K562 (cell line): ENCODE data around the gene SLC38A1. TPM values are rescaled to one million over a fixed set of nuclear protein-coding genes. Genes with fewer than 3 reads are reported as not detected.

ENCODE experiments used
- BRD4 ChIP-seq: fragments of 200-600 bp; sonication (generic); IDR thresholded peaks from 2 replicates; pipeline ENCODE4 v1.6.1; 2017; ENCODE audit warnings: inconsistent platforms
- CHCHD3 ChIP-seq: fragments of 250-450 bp; sonication (Bioruptor Pico); IDR thresholded peaks from 2 replicates; pipeline ENCODE4 v2.1.2; 2022; ENCODE audit warnings: mild to moderate bottlenecking
- EHMT2 ChIP-seq: fragments of 450-650 bp; IDR thresholded peaks from 2 replicates; pipeline ENCODE4 v1.6.1; 2018; ENCODE audit warnings: antibody characterized with exemption
- EWSR1 ChIP-seq: fragments of 450-650 bp; IDR thresholded peaks from 2 replicates; pipeline ENCODE4 v1.6.1; 2018; ENCODE audit warnings: borderline replicate concordance, mild to moderate bottlenecking, low read depth, moderate library complexity; ENCODE audit not compliant: partially characterized antibody
- GTF2E2 ChIP-seq: fragments of 200-800 bp; sonication (Bioruptor generic); IDR thresholded peaks from 2 replicates; pipeline ENCODE4 v1.6.1; 2016; ENCODE audit warnings: missing genetic modification characterization, missing compliant biosample characterization
- HMG20A ChIP-seq: fragments of 450-650 bp; formaldehyde crosslinking; conservative IDR thresholded peaks from 2 replicates; pipeline ENCODE4 v1.4.0; 2020; ENCODE audit warnings: mild to moderate bottlenecking, mixed read lengths
- HOMEZ ChIP-seq: fragments of 250-450 bp; sonication (Bioruptor Pico); IDR thresholded peaks from 2 replicates; pipeline ENCODE4 v1.4.0; 2020; ENCODE audit warnings: mild to moderate bottlenecking, moderate library complexity
- PHB2 ChIP-seq: fragments of 450-650 bp; IDR thresholded peaks from 2 replicates; pipeline ENCODE4 v1.6.1; 2017; ENCODE audit warnings: low read depth
- PHF21A ChIP-seq: fragments of 450-650 bp; IDR thresholded peaks from 2 replicates; pipeline ENCODE4 v1.6.1; 2017; ENCODE audit warnings: low read depth, borderline replicate concordance
- SOX6 ChIP-seq: fragments of 450-650 bp; IDR thresholded peaks from 2 replicates; pipeline ENCODE4 v1.6.1; 2014; ENCODE audit warnings: mild to moderate bottlenecking
- SRSF3 ChIP-seq: fragments of 200-400 bp; formaldehyde crosslinking; IDR thresholded peaks from 2 replicates; pipeline ENCODE4 v1.6.1; 2016; ENCODE audit warnings: mild to moderate bottlenecking, low read length, moderate library complexity; ENCODE audit not compliant: insufficient read depth
- SUPT5H ChIP-seq: fragments of 450-650 bp; IDR thresholded peaks from 2 replicates; pipeline ENCODE4 v1.6.1; 2016
- TBL1XR1 ChIP-seq, 2 experiments: IDR thresholded peaks; 2 replicates each; pipeline ENCODE4 v1.6.1; 2012; ENCODE audit warnings: improper control_type of control experiment in 2 of 2, low read length in 2 of 2, mild to moderate bottlenecking in 1 of 2
- ZKSCAN1 ChIP-seq: fragments of 150-350 bp; IDR thresholded peaks from 2 replicates; pipeline ENCODE4 v1.6.1; 2016; ENCODE audit warnings: low read depth, low read length
- ZNF277 ChIP-seq: fragments of 250-450 bp; sonication (Bioruptor Pico); IDR thresholded peaks from 2 replicates; pipeline ENCODE4 v1.8.0; 2022; ENCODE audit warnings: inconsistent platforms, mild to moderate bottlenecking, moderate library complexity, borderline replicate concordance
- ZNF316 ChIP-seq: fragments of 450-650 bp; IDR thresholded peaks from 2 replicates; pipeline ENCODE4 v1.6.1; 2016
- ZNF354B ChIP-seq: fragments of 250-450 bp; sonication (Bioruptor Pico); IDR thresholded peaks from 2 replicates; pipeline ENCODE4 v1.4.0; 2020
- ZNF436 ChIP-seq: fragments of 250-450, 450-650 bp; sonication (Bioruptor Pico); formaldehyde crosslinking; IDR thresholded peaks from 2 replicates; pipeline ENCODE4 v1.7.0; 2020; ENCODE audit warnings: mild to moderate bottlenecking
- ZNF561 ChIP-seq: fragments of 450-650 bp; formaldehyde crosslinking; conservative IDR thresholded peaks from 2 replicates; pipeline ENCODE4 v1.4.0; 2020; ENCODE audit warnings: mild to moderate bottlenecking, moderate library complexity
- polyA plus RNA-seq, 8 experiments: library from polyadenylated mRNA; depleted of rRNA in 4 of 8; stranded (reverse) in 5 of 8; unstranded in 3 of 8; fragments of >200 nt; fragmentation: Nextera tagmentation in 2 of 8; fragmentation: Illumina TruSeq in 1 of 8; extraction: Ambion mirVana in 2 of 8; extraction: Trizol in 1 of 8; gene quantifications; 2 replicates each; pipeline versions ENCODE4 v1.2.1 to v1.2.3, GENCODE V29; 2011 to 2014; ENCODE audit warnings: inconsistent platforms in 1 of 8, missing spikeins in 1 of 8
- total RNA-seq, 7 experiments: library from RNA; depleted of rRNA in 6 of 7; stranded (reverse); fragments of >200 nt in 6 of 7; fragmentation: Illumina TruSeq in 2 of 7; extraction: Trizol in 2 of 7; gene quantifications; 2 replicates each; pipeline versions ENCODE4 v1.2.1 to v1.2.3, GENCODE V29; 2011 to 2021; ENCODE audit warnings: low replicate concordance in 1 of 7
- TF ChIP-seq, protein P1 (sequence below): fragments of 250-450 bp; sonication (Bioruptor Pico); IDR thresholded peaks from 2 replicates; pipeline ENCODE4 v1.4.0; 2020; ENCODE audit warnings: mild to moderate bottlenecking, moderate library complexity
- TF ChIP-seq, protein P2 (sequence below): sonication (generic); formaldehyde crosslinking; IDR thresholded peaks from 2 replicates; pipeline ENCODE4 v1.8.1; 2022; ENCODE audit warnings: missing genetic modification reagents

The SLC38A1 gene
- total and polyA plus RNA-seq, 9 of the 15 experiments (the other 6 are each of a cell fraction or from before 2014, with no cell fraction given) = 51.9 to 112 (median 75.0) TPM

DNA sequence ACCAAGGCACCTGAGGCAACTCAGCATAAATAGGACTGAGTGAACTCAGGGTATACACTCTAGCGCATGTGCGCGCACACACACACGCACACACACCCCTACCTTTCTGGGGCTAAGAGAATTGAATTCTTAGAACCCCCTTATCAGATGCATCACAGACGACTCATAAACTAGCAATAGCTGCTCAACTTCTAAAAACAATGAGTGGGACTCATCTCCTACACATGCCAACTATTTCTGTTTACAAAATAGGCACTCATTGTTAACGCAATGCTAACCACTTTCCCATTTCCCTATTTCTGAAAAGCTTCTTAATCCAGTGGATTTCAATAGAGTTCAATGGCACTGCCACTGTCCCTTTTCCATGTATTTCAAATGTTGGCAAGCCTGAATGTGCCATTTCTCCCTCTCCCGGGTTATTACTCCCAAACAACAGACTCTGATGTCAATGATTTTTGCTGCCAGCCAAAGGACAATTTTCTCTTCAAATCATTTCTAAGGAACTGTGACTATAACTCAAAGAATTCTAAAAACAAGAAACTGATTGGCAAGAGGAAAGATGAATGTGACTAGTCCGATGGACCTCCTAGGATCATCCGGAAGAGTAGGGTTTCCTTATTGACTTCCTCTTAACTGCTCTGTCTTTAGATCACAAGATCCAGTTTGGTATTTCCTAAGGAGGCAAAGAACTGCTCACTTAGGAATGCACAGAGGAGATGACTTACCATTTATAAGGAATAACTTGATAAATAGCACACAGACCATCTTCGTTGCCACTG lies 48.8 kb downstream of the SLC38A1 start (continued):
- TF ChIP-seq SRSF3 (no peak), GTF2E2 (no peak), ZNF354B (CRISPR knock-in tag) (no peak), PHF21A (no peak), EWSR1 (no peak), HMG20A (CRISPR knock-in tag) (no peak), ZNF436 (no peak), ZNF561 (CRISPR knock-in tag) (no peak), ZNF277 (no peak), ZKSCAN1 (no peak), ZNF316 (peak; percentile 92), HOMEZ (no peak), PHB2 (no peak), TBL1XR1 (IDR thresholded peaks at IDR 0.05; ENCODE audit: low read length in 2 of 2) (no peak), EHMT2 (peak; percentile 64; the same call in 1 of the 2 replicates), SUPT5H (no peak), BRD4 (no peak), CHCHD3 (no peak), SOX6 (peak; percentile 99)
- TF ChIP-seq, protein P1, sequence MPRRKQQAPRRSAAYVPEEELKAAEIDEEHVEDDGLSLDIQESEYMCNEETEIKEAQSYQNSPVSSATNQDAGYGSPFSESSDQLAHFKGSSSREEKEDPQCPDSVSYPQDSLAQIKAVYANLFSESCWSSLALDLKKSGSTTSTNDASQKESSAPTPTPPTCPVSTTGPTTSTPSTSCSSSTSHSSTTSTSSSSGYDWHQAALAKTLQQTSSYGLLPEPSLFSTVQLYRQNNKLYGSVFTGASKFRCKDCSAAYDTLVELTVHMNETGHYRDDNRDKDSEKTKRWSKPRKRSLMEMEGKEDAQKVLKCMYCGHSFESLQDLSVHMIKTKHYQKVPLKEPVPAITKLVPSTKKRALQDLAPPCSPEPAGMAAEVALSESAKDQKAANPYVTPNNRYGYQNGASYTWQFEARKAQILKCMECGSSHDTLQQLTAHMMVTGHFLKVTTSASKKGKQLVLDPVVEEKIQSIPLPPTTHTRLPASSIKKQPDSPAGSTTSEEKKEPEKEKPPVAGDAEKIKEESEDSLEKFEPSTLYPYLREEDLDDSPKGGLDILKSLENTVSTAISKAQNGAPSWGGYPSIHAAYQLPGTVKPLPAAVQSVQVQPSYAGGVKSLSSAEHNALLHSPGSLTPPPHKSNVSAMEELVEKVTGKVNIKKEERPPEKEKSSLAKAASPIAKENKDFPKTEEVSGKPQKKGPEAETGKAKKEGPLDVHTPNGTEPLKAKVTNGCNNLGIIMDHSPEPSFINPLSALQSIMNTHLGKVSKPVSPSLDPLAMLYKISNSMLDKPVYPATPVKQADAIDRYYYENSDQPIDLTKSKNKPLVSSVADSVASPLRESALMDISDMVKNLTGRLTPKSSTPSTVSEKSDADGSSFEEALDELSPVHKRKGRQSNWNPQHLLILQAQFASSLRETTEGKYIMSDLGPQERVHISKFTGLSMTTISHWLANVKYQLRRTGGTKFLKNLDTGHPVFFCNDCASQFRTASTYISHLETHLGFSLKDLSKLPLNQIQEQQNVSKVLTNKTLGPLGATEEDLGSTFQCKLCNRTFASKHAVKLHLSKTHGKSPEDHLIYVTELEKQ (CRISPR knock-in tag) = no peak
- TF ChIP-seq, protein P2, sequence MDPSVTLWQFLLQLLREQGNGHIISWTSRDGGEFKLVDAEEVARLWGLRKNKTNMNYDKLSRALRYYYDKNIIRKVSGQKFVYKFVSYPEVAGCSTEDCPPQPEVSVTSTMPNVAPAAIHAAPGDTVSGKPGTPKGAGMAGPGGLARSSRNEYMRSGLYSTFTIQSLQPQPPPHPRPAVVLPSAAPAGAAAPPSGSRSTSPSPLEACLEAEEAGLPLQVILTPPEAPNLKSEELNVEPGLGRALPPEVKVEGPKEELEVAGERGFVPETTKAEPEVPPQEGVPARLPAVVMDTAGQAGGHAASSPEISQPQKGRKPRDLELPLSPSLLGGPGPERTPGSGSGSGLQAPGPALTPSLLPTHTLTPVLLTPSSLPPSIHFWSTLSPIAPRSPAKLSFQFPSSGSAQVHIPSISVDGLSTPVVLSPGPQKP (CRISPR knock-in tag) = no peak
